NCI-H1417 treated with DMSO at 0.1 percent for 48 hours (cell line): ENCODE measurements around the gene NCOA1.
A peak's percentile ranks its signal among the peaks of the same experiment; 100 is the strongest.
"Not testable (repeated sequence)": the region's sequence is repeated elsewhere in the genome, so short reads cannot be mapped to it uniquely, and the experiment has no call there.

Source experiments
- DNase-seq: peaks from one replicate; lab custom pipeline; 2025; lab: John Stamatoyannopoulos, UW

The NCOA1 gene

DNA sequence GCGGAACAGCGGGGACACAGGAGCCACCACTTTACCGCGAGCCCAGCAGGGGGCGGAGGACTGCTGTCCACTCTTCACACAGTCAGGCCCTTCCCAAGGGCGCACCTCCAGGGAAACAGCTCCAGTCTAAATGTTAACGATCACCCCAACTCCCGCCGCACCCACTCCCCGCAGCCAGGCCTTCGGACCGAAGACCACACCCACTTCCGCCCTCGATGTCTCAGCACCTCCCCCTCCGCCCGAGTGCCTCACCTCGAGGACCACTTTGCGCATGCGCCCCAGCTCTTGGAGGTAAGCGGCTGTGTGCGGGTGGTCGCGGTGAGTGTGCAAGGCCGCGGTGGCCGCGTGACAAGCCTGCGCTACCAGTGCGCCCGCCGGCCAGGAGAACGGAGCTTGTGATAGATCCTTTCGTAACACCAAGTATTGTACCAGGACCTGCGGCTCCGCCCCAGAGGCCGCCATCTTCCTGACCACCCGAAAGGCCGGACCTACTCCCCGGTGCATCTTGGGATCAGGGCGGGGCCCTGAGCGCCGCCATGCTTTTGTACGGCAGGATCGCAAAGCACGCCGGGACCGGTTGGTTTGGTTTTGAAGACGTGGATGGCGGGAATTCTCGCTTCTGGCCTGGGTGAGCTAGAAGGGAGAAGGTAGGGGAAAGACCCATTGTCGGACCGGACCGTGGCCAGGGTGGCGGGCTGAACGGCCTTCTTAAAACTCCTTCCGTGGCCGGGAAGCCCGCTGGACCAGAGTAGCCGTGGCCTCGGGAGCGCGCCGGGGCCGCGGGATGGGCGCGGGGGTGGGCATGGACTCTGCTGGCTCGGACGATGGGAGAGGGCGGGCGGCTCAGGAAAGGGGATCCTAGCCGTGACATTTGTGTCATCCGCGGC, 302.1 kb downstream of the NCOA1 start, which contains the start of the genes CENPO and PTRHD1:
TSS of gene CENPO (plus strand) at position 552 of the 887 bp plus-strand sequence. CDS start 495 bp downstream, outside the sequence.
TSS of gene PTRHD1 (minus strand) at position 518 of the 887 bp plus-strand sequence. CDS start at position 504, 14 bp downstream.
- peak; percentile 98 for DNase-seq

DNA sequence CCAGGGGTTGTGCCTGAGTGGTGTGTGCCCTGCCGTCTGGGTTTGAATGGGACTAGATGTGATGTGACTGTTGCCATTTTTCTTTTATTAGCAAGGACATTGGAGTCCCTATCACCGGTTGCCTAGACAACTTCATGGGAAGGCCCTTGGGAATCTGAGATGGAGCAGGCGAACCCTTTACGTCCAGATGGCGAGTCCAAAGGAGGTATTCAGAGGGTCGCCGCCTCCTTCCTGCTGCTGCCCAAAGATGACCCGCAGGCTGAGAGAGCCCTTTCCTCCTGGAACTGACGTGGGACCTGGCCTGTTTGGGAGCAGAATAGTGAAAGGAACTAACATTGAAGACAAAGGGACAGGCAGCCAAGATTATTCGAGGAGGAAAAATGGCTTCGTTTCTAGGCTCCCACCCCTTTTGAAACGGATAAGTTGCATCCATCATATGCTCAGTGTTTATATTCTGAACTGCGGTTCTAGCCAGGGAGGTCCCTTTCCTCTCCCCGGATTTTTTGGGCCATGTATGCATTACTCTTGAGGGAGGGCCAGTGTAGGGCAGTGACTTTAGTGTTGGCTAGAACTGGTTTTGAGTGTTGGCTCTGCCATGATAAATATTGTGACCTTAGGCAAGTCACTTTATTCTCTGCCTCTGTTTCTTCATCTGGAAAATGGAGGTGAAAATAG, 302.8 kb downstream of the NCOA1 start:
- DNase-seq, result no peak

DNA sequence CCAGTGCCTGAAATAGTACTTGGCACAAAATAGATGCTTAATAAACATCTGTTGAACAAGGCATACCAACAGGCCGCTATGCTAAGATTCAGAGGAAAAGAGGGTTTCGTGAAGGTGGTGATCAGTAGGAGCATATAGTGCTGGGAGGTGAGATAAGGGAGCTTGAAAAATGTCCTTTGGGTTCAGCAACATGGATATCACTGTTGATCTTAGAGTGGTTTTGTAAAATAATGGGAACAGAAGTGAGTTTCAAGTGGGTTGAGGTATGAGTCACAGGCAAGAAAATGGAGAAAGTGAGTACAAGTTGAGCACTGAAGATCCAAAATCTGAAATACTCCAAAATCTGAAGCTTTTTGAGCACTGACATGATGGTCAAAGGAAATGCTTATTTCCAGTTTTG, 306.6 kb downstream of the NCOA1 start:
- no peak for DNase-seq

DNA sequence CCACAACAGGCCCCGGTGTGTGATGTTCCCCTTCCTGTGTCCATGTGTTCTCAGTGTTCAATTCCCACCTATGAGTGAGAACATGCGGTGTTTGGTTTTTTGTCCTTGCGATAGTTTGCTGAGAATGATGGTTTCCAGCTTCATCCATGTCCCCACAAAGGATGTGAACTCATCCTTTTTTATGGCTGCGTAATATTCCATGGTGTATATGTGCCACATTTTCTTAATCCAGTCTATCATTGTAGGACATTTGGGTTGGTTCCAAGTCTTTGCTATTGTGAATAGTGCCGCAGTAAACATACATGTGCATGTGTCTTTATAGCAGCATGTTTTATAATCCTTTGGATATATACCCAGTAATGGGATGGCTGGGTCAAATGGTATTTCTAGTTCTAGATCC, 309.4 kb downstream of the NCOA1 start:
- not testable (repeated sequence) for DNase-seq

DNA sequence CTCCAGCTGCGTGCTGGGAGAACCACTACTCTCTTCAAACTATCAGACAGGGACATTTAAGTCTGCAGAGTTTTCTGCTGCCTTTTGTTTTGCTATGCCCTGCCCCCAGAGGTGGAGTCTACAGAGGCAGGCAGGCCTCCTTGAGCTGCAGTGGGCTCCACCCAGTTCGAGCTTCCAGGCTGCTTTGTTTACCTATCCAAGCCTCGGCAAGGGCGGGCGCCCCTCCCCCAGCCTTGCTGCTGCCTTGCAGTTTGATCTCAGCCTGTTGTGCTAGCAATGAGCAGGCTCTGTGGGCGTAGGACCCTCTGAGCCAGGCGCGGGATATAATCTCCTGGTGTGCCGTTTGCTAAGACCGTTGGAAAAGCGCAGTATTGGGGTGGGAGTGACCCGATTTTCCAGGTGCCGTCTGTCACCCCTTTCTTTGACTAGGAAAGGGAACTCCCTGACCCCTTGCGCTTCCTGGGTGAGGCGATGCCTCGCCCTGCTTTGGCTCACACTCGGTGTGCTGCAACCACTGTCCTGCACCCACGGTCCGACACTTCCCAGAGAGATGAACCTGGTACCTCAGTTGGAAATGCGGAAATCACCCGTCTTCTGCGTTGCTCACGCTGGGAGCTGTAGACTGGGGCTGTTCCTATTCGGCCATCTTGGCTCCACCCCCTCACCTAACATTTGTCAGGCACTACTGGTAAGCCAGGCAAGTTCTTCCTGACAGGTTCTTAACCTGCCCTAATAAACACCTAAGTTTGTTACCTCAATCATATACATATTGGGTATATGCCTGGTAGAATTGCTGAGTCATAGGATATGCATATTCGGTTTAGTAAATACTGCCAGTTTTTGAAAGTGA, 315.0 kb downstream of the NCOA1 start:
- not testable (repeated sequence) for DNase-seq

DNA sequence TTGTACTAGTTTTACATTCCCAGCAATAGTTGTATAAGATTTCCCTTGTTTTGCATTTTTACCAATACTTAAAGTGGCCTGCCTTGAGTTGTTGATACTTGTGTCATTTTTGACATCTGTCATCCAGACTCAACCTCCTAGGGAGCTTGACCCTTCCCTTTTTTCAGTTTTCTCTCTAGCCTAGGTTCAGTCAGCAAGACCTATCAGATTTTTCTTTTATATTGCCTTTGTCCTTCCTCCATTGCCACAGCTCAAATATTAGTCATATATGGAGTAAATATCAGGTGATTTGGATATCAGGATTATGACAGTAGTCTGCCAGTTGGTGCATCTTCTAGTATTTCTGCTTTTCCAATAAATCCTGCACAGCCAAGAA, 315.6 kb downstream of the NCOA1 start:
- no peak for DNase-seq

DNA sequence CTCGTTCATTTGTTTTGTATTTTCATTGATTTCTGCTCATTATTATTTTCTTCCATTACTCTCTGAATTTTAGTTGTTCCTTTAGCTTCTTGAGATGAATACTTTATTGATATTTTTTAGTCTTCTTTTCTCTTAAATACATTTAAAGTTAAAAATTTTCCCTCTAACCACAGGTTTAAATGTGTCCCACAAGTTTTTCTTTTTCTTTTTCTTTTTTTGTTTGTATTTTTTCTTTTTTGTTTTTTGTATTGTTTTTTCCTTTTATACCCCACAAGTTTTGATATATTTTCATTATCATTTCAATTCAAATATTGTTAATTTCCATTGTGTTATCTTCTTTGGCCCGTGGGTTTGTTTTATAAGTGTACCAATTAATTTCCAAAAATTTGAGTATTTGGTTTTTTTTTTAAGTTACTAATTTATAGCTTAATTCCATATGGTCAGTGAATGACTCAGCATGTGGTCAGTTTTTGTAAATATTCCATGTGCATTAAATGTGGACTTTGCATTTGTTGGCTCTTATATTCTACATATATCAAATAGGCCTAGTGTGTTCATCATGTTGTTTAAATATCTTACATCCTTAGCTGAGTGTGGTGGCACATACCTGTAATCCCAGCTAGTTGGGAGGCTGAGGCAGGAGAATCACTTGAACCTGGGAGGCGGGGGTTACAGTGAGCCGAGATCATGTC, 318.4 kb downstream of the NCOA1 start:
- no peak for DNase-seq

DNA sequence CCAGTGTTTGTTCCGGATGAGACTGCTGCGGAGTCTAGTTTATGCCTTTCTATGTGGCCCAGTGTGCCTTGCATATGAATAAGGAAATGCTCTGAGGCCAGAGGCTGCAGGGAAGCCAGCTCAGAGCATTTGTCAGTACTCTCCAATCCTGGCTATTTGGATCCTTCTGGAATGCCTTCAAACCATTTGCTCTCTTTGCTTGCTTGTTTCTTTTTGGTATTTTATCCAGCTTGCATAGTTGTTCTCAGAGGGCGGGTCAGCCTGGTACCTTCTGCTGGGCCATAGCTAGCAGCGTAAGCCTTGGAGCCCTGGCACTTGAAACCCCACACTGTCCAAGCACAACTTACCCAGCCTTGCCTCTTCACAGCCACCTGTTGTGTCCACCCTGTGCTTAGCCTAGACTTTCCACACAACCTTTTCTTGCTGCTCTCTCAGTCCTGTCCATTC, 322.7 kb downstream of the NCOA1 start:
- DNase-seq, result no peak

DNA sequence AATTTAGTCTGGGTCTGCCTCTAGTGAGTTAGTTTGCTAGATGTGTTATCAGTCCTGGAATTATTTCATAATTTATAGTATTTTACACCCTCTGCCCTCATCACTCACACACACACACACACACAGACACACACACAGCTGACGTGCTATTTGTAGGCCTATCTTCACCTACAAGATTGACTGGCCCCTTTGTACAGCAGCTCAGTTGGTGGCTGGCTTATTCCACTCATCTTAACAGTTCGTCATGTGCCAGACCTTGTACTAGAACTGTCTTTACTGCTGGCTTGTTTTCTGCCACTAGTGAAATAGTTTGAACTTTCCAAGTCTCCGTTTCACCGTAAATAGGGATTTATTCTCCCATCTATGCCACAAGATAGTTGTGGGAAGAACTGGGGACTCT, 323.5 kb downstream of the NCOA1 start:
- DNase-seq, result no peak

DNA sequence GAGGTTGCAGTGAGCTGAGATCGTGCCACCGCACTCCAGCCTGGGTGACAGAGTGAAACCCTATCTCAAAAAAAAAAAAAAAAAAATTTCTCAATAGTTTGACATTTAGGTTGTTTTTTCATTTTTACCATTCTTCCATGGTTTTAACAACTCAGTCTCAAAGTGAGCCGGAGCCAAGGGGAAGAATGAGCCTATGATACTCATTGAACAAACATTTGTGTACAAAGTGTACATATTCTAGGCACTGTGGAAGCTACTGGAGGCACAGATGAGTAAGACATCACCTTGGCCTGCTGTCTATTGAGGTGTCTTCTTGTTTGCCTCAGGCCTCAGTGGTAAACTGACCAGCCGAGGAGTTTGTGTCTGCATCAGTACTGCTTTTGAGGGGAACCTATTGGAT, 324.1 kb downstream of the NCOA1 start:
- no peak for DNase-seq

DNA sequence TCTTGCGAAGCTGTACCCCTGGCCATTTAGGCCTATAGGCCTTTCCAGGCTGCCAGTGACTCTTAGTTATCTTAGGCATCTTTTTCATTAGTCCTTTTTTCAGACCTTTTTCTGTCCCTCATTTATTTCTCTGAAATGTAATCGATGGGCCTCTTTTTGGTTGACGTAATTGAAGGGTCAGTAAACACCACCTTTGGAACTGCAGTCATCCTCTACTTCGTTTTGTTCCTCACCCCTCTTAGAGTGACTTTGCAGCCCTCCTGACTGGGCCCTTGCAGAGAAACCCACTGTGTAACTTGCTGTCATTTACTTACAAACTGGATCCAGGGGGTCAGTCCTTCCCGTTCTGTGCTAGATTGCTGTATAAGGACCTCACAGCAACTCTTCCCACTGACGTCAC, 325.4 kb downstream of the NCOA1 start:
- DNase-seq, result no peak

DNA sequence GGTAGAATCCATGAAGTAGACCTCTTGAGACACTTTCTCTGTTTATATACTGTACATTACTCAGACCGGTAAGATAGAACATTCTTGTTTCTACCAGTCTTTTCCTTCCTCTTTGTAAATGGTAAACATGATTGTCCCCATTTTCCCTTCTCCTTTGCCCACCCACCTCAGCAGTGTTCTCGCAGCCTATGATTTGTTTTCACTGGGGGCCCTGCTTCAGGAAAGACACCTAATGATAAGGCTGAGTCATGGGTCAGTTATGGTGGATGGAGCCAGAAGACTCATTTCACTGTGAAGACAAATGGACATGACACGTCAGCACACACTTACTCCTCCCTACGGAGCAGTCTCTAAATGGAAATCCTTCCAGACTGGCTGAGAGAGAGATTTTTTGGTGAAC, 325.8 kb downstream of the NCOA1 start:
- DNase-seq, result no peak

DNA sequence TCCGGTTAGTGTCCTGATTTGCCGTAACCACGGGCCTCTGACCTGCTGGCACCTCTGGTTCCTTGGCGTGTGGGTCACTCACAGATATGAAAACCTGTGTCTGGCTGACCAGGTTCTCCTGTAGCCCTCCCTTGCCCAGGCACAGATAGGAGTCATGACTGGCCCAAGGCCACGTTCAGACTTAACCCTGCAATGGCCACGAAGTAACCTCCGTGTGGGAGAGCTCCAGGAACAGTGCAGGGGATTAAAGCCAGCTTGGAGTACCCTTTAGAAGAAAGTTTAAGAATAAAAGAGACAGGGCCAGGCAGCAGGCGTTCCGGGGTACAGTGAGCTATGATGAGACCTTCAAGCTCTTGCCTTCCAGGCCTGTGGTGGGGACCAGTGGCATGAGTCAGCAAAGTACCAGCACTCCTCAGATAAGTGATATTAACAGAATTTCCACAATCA, 327.7 kb downstream of the NCOA1 start:
- no peak for DNase-seq

DNA sequence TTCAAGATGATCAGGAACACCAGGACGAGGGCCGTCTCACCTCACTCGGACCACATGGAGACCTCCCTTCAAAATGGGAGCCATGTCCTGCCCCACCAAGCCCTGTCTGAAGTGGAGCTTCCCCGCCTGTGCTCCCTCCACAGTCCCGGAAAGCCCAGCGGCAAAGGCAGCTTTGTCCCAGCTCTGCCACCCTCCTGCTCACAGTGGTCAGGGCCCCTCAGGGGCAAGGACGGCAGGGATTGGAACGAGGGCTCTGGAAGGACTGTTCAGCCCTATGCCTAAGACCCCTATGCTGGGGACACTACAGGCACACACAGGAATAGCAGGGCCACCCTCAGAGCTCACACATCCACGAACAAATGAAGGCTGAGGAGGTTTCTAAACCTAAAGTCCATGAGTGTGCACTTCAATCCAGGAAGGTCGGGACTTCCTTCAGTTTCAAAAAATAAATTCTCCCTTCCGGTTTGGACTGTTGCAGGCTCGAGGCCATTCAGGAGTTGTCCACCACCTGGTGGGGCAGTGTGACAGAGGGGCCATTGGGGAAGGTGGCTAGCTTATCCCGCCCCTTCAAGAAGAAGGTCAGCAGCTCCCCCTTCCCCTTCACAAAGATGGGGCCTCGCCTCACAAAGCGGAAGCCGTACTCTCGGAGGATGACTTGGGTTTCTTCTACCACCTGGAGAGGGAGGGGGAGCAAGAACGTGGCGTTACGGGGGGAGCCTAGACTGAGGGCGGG, 328.6 kb downstream of the NCOA1 start:
- no peak for DNase-seq

DNA sequence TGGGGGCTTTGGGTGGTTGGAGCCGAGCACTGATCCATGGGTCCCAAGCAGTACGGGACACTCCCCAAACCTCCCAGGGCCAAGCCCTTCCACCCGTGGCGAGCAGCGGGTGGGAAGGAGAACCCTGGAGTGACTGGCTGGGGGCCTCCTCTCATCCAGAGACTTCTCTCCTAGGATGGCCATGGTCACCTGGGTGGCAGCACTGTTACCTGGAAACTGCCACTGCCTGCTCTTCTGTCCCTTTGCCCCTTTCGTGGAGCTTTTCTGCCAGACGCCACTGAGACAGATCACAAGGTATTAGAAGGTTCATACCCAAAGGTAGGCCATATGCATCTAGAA, 329.1 kb downstream of the NCOA1 start:
- DNase-seq, result no peak
